SK-N-SH treated with all-trans-retinoic acid at 6 μM for 48 hours (cell line): ENCODE data around the gene WFDC5.
"Not testable (repeated sequence)": the region's sequence is repeated elsewhere in the genome, so short reads cannot be mapped to it uniquely, and the experiment has no call there.

ENCODE experiments used
- ATAC-seq: fragments of 200-7000 bp; cut with Tn5 transposase; 3 replicates; pipeline ENCODE4 v1.9.1; 2020; ENCODE audit warnings: mild to moderate bottlenecking, moderate library complexity
- BACH2 ChIP-seq: fragments of 250-450 bp; sonication (Bioruptor Pico); IDR thresholded peaks from 2 replicates; pipeline ENCODE4 v1.9.0; 2021; ENCODE audit warnings: mild to moderate bottlenecking, borderline replicate concordance
- ESRRG ChIP-seq: fragments of 250-450 bp; sonication (Bioruptor Pico); IDR thresholded peaks from 2 replicates; pipeline ENCODE4 v1.6.1; 2021; ENCODE audit warnings: mild to moderate bottlenecking
- GLIS3 ChIP-seq: fragments of 250-450 bp; sonication (Bioruptor Pico); IDR thresholded peaks from 2 replicates; pipeline ENCODE4 v1.5.0; 2020; ENCODE audit warnings: mild to moderate bottlenecking, moderate library complexity
- ISL1 ChIP-seq: fragments of 250-450 bp; sonication (Bioruptor Pico); IDR thresholded peaks from 2 replicates; pipeline ENCODE4 v2.1.2; 2022; ENCODE audit warnings: mild to moderate bottlenecking, moderate library complexity
- OSR1 ChIP-seq: fragments of 250-450 bp; sonication (Bioruptor Pico); IDR thresholded peaks from 2 replicates; pipeline ENCODE4 v1.8.0; 2022; ENCODE audit warnings: moderate library complexity, mild to moderate bottlenecking, inconsistent platforms
- PPARA ChIP-seq: fragments of 250-450 bp; sonication (Bioruptor Pico); IDR thresholded peaks from 2 replicates; pipeline ENCODE4 v1.5.0; 2020; ENCODE audit warnings: mild to moderate bottlenecking, borderline replicate concordance
- RARB ChIP-seq: fragments of 250-450 bp; sonication (Bioruptor Pico); IDR thresholded peaks from 2 replicates; pipeline ENCODE4 v1.8.0; 2021; ENCODE audit warnings: mild to moderate bottlenecking, moderate library complexity
- TCF4 ChIP-seq: fragments of 250-450 bp; sonication (Bioruptor Pico); IDR thresholded peaks from 2 replicates; pipeline ENCODE4 v1.8.0; 2021; ENCODE audit warnings: mild to moderate bottlenecking, moderate library complexity, borderline replicate concordance
- TOX ChIP-seq: fragments of 250-450 bp; sonication (Bioruptor Pico); IDR thresholded peaks from 2 replicates; pipeline ENCODE4 v1.8.0; 2021; ENCODE audit warnings: mild to moderate bottlenecking, moderate library complexity, borderline replicate concordance
- ZFP3 ChIP-seq: fragments of 250-450 bp; sonication (Bioruptor Pico); IDR thresholded peaks from 2 replicates; pipeline ENCODE4 v1.5.0; 2020; ENCODE audit warnings: mild to moderate bottlenecking, moderate library complexity
- ZFP30 ChIP-seq: fragments of 450-650 bp; formaldehyde crosslinking; IDR thresholded peaks from 2 replicates; pipeline ENCODE4 v1.5.0; 2022; ENCODE audit warnings: mild to moderate bottlenecking, moderate library complexity
- ZNF70 ChIP-seq: fragments of 450-650 bp; formaldehyde crosslinking; IDR thresholded peaks from 2 replicates; pipeline ENCODE4 v1.5.0; 2020; ENCODE audit warnings: mild to moderate bottlenecking, moderate library complexity
- ZNF8 ChIP-seq: fragments of 450-650 bp; formaldehyde crosslinking; IDR thresholded peaks from 2 replicates; pipeline ENCODE4 v1.5.0; 2020; ENCODE audit warnings: mild to moderate bottlenecking, moderate library complexity
- TF ChIP-seq, protein P1 (sequence below): fragments of 250-450 bp; sonication (Bioruptor Pico); IDR thresholded peaks from 2 replicates; pipeline ENCODE4 v1.8.0; 2021; ENCODE audit warnings: low read depth, mild to moderate bottlenecking, moderate library complexity, borderline replicate concordance
- TF ChIP-seq, protein P2 (sequence below): fragments of 250-450 bp; sonication (Bioruptor Pico); IDR thresholded peaks from 2 replicates; pipeline ENCODE4 v1.8.0; 2020; ENCODE audit warnings: mild to moderate bottlenecking, moderate library complexity, borderline replicate concordance

Gene WFDC5

DNA sequence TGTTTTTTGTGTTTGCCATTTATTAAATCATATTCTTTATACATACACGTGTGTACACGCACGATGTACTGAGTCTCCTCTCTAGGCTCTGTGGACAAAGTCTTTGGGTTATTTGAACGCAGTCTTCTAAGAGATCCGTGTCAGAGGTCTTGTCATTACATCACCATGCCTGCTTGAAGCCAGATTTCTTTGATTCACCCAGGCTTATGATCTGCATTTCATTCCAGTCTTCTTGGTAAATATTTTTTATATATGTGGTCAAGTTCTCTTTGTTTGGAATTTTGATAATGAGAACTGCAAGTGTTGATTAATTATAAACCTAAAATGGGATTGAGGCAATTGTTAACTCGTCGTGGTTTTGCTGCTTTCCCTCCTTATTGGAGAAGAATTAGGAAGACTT is 48.6 kb downstream of the WFDC5 start:
- no peak for ATAC-seq
- no peak for TF ChIP-seq ESRRG (CRISPR knock-in tag)
- no peak for TF ChIP-seq ZFP30 (CRISPR knock-in tag)
- no peak for TF ChIP-seq ZNF8
- TF ChIP-seq, protein P1, sequence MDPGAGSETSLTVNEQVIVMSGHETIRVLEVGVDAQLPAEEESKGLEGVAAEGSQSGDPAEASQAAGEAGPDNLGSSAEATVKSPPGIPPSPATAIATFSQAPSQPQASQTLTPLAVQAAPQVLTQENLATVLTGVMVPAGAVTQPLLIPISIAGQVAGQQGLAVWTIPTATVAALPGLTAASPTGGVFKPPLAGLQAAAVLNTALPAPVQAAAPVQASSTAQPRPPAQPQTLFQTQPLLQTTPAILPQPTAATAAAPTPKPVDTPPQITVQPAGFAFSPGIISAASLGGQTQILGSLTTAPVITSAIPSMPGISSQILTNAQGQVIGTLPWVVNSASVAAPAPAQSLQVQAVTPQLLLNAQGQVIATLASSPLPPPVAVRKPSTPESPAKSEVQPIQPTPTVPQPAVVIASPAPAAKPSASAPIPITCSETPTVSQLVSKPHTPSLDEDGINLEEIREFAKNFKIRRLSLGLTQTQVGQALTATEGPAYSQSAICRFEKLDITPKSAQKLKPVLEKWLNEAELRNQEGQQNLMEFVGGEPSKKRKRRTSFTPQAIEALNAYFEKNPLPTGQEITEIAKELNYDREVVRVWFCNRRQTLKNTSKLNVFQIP (CRISPR knock-in tag), result no peak

DNA sequence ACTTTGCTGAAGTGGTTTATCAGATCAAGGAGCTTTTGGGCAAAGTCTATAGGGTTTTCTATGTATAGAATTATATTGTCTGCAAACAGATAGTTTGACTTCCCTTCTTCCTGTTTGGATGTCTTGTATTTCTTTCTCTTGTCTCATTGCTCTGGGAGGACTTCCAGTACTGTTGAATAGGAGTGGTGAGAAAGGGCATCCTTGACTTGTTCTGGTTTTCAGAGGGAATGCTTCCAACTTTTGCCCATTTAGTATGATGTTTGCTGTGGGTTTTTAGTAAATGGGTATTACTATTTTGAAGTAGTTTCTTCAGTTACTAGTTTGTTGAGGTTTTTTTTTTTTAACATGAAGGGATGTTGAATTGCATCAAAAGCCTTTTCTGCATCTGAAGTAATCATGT is 50.2 kb downstream of the WFDC5 start:
- TF ChIP-seq OSR1 (no peak), ZFP30 (CRISPR knock-in tag) (no peak), GLIS3 (no peak), TCF4 (CRISPR knock-in tag) (no peak), BACH2 (CRISPR knock-in tag) (no peak), ISL1 (no peak), ZFP3 (CRISPR knock-in tag) (no peak), ZNF70 (CRISPR knock-in tag) (no peak)
- TF ChIP-seq, protein P2, sequence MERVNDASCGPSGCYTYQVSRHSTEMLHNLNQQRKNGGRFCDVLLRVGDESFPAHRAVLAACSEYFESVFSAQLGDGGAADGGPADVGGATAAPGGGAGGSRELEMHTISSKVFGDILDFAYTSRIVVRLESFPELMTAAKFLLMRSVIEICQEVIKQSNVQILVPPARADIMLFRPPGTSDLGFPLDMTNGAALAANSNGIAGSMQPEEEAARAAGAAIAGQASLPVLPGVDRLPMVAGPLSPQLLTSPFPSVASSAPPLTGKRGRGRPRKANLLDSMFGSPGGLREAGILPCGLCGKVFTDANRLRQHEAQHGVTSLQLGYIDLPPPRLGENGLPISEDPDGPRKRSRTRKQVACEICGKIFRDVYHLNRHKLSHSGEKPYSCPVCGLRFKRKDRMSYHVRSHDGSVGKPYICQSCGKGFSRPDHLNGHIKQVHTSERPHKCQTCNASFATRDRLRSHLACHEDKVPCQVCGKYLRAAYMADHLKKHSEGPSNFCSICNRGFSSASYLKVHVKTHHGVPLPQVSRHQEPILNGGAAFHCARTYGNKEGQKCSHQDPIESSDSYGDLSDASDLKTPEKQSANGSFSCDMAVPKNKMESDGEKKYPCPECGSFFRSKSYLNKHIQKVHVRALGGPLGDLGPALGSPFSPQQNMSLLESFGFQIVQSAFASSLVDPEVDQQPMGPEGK (CRISPR knock-in tag), result no peak

DNA sequence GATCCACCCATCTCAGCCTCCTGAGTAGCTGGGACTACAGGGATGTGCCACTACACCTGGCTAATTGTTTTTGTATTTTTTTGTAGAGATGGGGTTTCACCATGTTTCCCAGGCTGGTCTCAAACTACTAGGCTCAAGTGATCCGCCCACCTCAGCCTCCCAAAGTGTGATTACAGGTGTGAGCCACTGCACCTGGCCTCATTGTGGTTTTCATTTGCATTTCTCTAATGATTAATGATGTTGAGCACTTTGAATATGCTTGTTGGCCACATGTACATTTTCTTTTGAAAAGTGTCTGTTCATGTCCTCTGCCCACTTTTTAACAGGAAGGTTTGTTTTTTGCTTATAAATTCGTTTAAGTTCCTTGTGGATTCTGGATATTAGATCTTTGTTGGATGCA is 51.9 kb downstream of the WFDC5 start:
- ATAC-seq, result not testable (repeated sequence)

More for the DNA sequence above, 50.2 kb downstream of the WFDC5 start:
- ATAC-seq, result no peak

DNA sequence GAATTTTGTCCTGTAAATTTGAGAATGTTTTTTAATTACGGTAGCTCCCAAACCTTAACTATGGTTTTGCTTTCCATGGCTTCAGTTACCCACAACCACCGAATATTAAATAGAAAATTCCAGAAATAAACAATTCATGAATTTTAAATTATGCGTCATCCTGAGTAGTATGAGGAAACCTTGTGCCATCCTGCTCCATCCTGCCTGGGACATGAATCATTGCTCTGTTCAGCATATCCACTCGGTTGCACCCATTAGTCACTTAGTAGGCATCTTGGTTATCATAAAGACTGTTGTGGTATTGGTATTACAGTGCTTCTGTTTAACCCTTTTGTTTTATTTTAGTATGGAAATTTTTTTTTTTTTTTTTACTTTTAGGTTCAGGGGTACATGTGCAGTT is 53.7 kb downstream of the WFDC5 start:
- peak; percentile 92 for ATAC-seq
- TF ChIP-seq ZFP3 (CRISPR knock-in tag) (no peak), ISL1 (peak; percentile 34; the same call in 1 of the 2 replicates)

DNA sequence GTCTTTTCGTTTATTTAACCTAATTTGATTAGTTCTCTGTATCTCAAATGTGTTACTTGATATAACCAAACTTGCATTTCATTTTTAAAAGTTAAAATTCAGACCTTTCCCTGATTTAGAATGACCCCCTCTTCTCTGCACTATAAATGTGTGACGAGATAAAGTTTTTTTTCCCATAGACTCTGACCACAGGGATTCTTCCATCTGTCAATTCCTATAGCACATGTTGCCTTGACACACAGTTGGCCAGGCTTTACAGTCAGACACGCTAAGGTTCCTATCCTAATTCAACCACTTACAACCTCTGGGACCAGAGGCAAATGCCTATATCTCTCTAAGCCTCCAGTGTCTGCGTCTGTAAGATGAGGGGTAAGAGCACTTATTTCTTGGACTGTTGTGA is 54.7 kb downstream of the WFDC5 start:
- TF ChIP-seq RARB (CRISPR knock-in tag) (no peak), TOX (CRISPR knock-in tag) (no peak), PPARA (no peak)
- peak; percentile 33 for ATAC-seq
